DND-41 (cell line): Measurements from ENCODE around the gene TRAK1.

Source experiments
- CTCF ChIP-seq: IDR thresholded peaks from 2 replicates; pipeline ENCODE4 v1.5.1; 2012; ENCODE audit warnings: borderline replicate concordance, low read length, moderate library complexity, mild to moderate bottlenecking; ENCODE audit not compliant: poor library complexity, severe bottlenecking; ENCODE audit errors: extremely low read depth
- EZH2 ChIP-seq: IDR thresholded peaks from 3 replicates; pipeline ENCODE4 v1.6.1; 2012; ENCODE audit warnings: borderline replicate concordance, low read depth, mild to moderate bottlenecking, moderate library complexity, low read length, inconsistent platforms; ENCODE audit not compliant: severe bottlenecking

GRCh38 chr3:42257007-42257406 is 165.8 kb downstream of the TRAK1 start:
- TF ChIP-seq CTCF: no peak
- no peak for TF ChIP-seq EZH2
